Colonic mucosa (tissue), 4 donors: ENCODE data around the gene IDH3G. TPM values are rescaled to one million over a fixed set of nuclear protein-coding genes. Genes with fewer than 3 reads are reported as not detected.

Source experiments
- DNase-seq: peaks from one replicate; pipeline ENCODE4 v3.0.0-alpha.2; 2020
- H3K27ac ChIP-seq: fragments of 200-600 bp; one replicate; pipeline ENCODE4 v1.8.0; 2021
- H3K27me3 ChIP-seq: fragments of 200-600 bp; one replicate; pipeline ENCODE4 v1.8.0; 2021
- H3K36me3 ChIP-seq: fragments of 200-600 bp; one replicate; pipeline ENCODE4 v1.8.0; 2021
- H3K4me1 ChIP-seq: fragments of 200-600 bp; one replicate; pipeline ENCODE4 v1.8.0; 2021; ENCODE audit warnings: mild to moderate bottlenecking
- H3K4me3 ChIP-seq: fragments of 200-600 bp; one replicate; pipeline ENCODE4 v1.8.0; 2021
- H3K9ac ChIP-seq, 2 donors: one replicate each; pipeline ENCODE4 v1.7.0; 2013; ENCODE audit warnings: control low read depth in 2 of 2, low read depth in 2 of 2, low read length in 2 of 2
- H3K9me3 ChIP-seq: fragments of 200-600 bp; one replicate; pipeline ENCODE4 v1.8.0; 2021
- intact Hi-C: fragments of 100-400 bp; cut with DNase I; formaldehyde crosslinking; loops from one replicate; pipeline ENCODE4 v1.14.1; 2022
- total RNA-seq, 2 donors: library from RNA; stranded (reverse); fragmentation: NEBNext Ultra II Directional in 1 of 2; extraction: Animal tissue kit (Norgen Biotek cat#: 25700) in 1 of 2; gene quantifications; one replicate each; pipeline ENCODE4 v1.2.1, GENCODE V29; 2021
- TF ChIP-seq, protein P1 (sequence below): fragments of 200-600 bp; IDR thresholded peaks from one replicate; pipeline ENCODE4 v1.8.0; 2022; ENCODE audit warnings: antibody characterized with exemption, mild to moderate bottlenecking
- donor health status: healthy.
- donor health status: DM: no; HTN: no; CAD: no.
- donor health status: DM: no; HTN: no; CAD: no.

IDH3G gene
- total RNA-seq, 2 donors from 2014 or later, result 80.6 to 92.6 TPM

DNA sequence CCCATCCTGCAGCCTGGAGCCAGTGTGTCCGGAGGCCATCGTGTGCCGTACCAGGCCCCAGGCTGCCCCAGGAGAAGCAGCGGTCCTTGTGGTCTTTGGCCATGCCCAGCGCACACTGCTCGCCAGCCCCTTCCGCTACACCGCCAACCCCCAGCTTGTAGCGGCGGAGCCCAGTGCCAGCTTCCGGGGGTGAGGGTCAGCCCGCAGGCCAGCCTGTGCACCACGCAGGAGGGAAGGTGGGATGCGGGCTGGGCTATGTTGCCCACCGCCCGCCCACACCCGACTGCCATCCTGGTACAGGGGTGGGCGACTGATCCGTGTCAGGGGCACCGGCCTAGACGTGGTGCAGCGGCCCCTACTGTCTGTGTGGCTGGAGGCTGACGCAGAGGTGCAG, 21.0 kb downstream of the IDH3G start:
- DNase-seq, result no peak
- H3K27me3 ChIP-seq, result peaks cover 3% of the 10 kb centered on the region
- H3K4me1 ChIP-seq, result no peaks in the 10 kb centered on the region
- no peak overlapping the region for H3K27ac ChIP-seq
- no peak overlapping the region for H3K9ac ChIP-seq
- H3K9me3 ChIP-seq, result no peaks in the 10 kb centered on the region
- intact Hi-C loops, result no loop called here
- H3K4me3 ChIP-seq, result no peak overlapping the region
- TF ChIP-seq, protein P1, sequence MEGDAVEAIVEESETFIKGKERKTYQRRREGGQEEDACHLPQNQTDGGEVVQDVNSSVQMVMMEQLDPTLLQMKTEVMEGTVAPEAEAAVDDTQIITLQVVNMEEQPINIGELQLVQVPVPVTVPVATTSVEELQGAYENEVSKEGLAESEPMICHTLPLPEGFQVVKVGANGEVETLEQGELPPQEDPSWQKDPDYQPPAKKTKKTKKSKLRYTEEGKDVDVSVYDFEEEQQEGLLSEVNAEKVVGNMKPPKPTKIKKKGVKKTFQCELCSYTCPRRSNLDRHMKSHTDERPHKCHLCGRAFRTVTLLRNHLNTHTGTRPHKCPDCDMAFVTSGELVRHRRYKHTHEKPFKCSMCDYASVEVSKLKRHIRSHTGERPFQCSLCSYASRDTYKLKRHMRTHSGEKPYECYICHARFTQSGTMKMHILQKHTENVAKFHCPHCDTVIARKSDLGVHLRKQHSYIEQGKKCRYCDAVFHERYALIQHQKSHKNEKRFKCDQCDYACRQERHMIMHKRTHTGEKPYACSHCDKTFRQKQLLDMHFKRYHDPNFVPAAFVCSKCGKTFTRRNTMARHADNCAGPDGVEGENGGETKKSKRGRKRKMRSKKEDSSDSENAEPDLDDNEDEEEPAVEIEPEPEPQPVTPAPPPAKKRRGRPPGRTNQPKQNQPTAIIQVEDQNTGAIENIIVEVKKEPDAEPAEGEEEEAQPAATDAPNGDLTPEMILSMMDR, result no peak
- no peaks in the 10 kb centered on the region for H3K36me3 ChIP-seq

DNA sequence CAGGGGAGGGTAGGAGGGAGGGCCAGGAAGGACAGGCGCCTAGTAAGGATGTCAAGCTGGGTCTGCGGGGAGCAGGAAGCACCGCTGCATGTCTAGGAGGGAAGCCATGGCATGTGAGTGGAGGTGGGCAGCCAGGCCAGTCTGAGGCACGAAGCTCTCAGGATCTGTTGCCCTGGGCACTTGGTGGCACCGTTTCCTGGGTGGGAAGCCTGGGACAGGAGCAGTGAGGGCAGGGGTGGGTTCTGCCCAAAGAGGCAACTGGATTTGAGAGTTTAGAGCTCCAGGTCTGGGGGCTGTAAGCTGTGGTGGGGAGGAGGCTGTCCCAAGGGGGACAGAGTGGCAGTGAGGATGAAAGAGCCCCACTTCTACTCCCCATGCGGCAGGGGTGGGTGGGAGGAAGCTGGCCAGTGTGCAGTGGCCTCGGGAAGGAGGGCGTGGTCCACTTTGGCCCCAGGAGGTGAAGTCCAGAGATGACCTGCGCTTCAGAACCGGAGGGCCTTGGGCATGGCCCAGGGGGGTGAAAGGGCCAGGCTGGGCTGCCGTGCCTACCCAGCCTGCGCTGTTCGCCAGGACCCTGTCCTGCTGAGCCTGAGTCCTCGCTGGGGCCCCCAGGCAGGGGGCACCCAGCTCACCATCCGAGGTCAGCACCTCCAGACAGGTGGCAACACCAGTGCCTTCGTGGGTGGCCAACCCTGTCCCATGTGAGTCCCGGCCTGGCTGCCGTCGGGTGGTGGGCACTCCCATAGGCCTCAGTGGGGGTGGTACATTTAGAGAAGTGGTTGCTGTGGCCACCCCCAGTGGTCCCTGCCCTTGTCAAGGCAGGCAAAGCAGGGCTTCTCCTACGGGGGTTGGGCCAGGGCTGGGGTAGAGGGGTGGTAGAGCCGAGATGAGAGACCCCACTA, 21.6 kb downstream of the IDH3G start:
- TF ChIP-seq, protein P1, result no peak
- intact Hi-C loops, result no loop called here
- Histone ChIP-seq H3K4me1 (no peaks in the 10 kb centered on the region), H3K4me3 (no peak overlapping the region), H3K9ac (no peak overlapping the region), H3K27ac (no peak overlapping the region), H3K27me3 (peaks cover 3% of the 10 kb centered on the region), H3K36me3 (no peaks in the 10 kb centered on the region), H3K9me3 (no peaks in the 10 kb centered on the region)
- DNase-seq, result no peak

DNA sequence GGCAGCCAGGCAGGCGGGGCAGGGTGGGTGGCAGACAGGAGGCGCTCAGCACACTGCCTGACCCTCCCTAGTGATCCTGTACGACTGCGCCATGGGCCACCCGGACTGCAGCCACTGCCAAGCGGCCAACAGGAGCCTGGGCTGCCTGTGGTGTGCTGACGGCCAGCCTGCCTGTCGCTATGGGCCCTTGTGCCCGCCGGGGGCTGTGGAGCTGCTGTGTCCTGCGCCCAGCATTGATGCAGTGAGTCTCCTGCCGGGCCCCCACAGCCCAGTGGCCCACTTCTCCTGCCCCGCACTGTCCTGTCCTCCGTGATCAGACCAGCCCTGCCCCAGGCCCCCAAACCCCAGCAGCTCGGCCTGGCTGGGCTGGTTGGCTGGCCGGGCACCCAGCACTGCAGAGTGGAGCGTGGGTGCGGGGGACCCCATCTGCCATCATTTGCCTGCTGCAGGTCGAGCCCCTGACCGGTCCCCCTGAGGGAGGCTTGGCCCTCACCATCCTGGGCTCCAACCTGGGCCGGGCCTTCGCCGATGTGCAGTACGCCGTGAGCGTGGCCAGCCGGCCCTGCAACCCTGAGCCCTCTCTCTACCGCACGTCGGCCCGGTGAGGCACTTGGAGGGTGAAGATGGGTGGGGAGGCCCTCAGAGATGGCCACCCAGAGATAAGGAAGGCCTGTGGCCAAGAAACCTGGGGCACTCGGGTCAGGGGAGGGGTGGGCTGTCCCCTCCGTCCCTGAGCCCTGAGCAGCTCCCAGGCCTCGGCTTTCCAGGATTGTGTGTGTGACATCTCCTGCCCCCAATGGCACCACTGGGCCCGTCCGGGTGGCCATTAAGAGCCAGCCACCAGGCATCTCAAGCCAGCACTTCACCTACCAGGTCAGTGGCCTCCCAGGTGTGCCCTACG, 22.5 kb downstream of the IDH3G start:
- H3K9ac ChIP-seq, result no peak overlapping the region
- H3K9me3 ChIP-seq, result no peaks in the 10 kb centered on the region
- H3K4me3 ChIP-seq, result no peak overlapping the region
- H3K36me3 ChIP-seq, result no peaks in the 10 kb centered on the region
- H3K27me3 ChIP-seq, result peaks cover 3% of the 10 kb centered on the region
- TF ChIP-seq, protein P1, result no peak
- no peak for DNase-seq
- H3K4me1 ChIP-seq, result no peaks in the 10 kb centered on the region
- intact Hi-C loops, result no loop called here
- no peak overlapping the region for H3K27ac ChIP-seq

DNA sequence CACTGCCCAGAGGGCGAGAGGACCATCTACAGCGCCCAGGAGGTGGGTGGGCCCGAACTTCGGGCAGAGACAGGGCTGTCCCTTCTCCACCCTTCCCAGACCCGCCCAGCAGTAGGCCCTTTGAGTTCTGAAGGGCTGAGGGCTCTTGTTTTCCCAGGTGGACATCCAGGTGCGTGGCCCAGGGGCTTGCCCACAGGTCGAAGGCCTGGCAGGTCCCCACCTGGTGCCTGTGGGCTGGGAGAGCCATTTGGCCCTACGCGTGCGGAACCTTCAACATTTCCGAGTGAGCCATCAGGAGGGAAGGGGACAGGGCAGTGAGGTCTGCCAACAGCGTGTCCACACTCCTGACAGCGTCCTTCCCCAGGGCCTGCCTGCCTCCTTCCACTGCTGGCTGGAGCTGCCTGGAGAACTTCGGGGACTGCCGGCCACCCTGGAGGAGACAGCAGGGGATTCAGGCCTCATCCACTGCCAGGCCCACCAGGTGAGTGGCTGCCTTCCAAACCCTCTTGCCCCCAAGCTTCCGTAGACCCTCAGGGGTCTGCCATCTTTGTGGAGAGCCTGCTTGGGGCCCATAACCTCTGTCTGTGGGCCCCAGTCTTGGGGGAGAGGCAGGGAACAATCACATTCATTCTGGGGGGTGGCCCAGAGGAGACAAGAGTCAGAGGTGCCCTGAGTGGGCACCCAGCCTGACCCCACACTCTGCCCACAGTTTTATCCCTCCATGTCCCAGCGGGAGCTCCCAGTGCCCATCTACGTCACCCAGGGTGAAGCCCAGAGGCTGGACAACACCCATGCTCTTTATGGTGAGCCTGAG, 23.4 kb downstream of the IDH3G start:
- Histone ChIP-seq H3K4me3 (no peak overlapping the region), H3K9ac (no peak overlapping the region), H3K4me1 (no peaks in the 10 kb centered on the region), H3K27me3 (peaks cover 3% of the 10 kb centered on the region), H3K9me3 (no peaks in the 10 kb centered on the region), H3K27ac (no peak overlapping the region), H3K36me3 (no peaks in the 10 kb centered on the region)
- TF ChIP-seq, protein P1, result no peak
- intact Hi-C loops, result no loop called here
- DNase-seq, result no peak
